A673 (cell line): ENCODE results near the gene ARAP3.

Experiments
- CTCF ChIP-seq: fragments of 300-800, 200-600 bp; sonication (generic); conservative IDR thresholded peaks from 2 replicates; pipeline ENCODE4 v1.5.1; 2017; ENCODE audit warnings: low read depth, mild to moderate bottlenecking, antibody characterized with exemption, low read length, moderate library complexity, mixed read lengths
- EZH2 ChIP-seq: fragments of 200-600 bp; sonication (generic); IDR thresholded peaks from 2 replicates; pipeline ENCODE4 v1.6.1; 2017; ENCODE audit warnings: borderline replicate concordance, low read depth, mild to moderate bottlenecking, mixed read lengths, antibody characterized with exemption, low read length; ENCODE audit not compliant: poor library complexity, severe bottlenecking

GRCh38 chr5:141608557-141608956 is 73.5 kb downstream of the ARAP3 start:
- TF ChIP-seq CTCF (no peak), EZH2 (no peak)
